ENCODE results near the gene NUP37. TPM values are rescaled to one million over a fixed set of nuclear protein-coding genes. Genes with fewer than 3 reads are reported as not detected.
"Not testable (repeated sequence)": the region's sequence is repeated elsewhere in the genome, so short reads cannot be mapped to it uniquely, and the experiment has no call there.

Gene NUP37
- total and polyA plus RNA-seq, 2 experiments from 2014 or later: 68.7 to 79.4 TPM

GRCh38 chr12:102072092-102072491 is 47.8 kb downstream of the NUP37 start:
- not testable (repeated sequence) for H3K27me3 ChIP-seq (ENCODE audit: insufficient read depth); H3K4me2 ChIP-seq; ATAC-seq; H3K4me1 Mint-ChIP-seq; H3F3A ChIP-seq (replicated peaks; ENCODE audit: low read depth); H3K4me3 Mint-ChIP-seq; H3K27ac Mint-ChIP-seq; H3K4me3 ChIP-seq; H3K36me3 Mint-ChIP-seq (ENCODE audit: low read depth); H2AFZ ChIP-seq; H4K20me1 ChIP-seq (replicated peaks; ENCODE audit: insufficient read depth); H3K9me3 Mint-ChIP-seq; H3K4me1 ChIP-seq (ENCODE audit: insufficient read depth); H3K27me3 Mint-ChIP-seq (ENCODE audit: insufficient read depth, low read depth, poor library complexity); DNase-seq (ENCODE audit: low spot score); H3K9me2 ChIP-seq (ENCODE audit: insufficient read depth); H3K79me2 ChIP-seq (replicated peaks; ENCODE audit: insufficient read depth); H3K27ac ChIP-seq (ENCODE audit: low read depth)
- H3K36me3 ChIP-seq (ENCODE audit: insufficient read depth): peaks cover 18% of the 10 kb centered on the region; the same call in 1 of the 2 replicates

- Histone ChIP-seq H4K20me1 (replicated peaks; ENCODE audit: insufficient read depth) (no peaks in the 10 kb centered on the region), H3K4me3 (no peak overlapping the region), H3K79me2 (replicated peaks; ENCODE audit: insufficient read depth) (no peaks in the 10 kb centered on the region), H3K4me1 (ENCODE audit: insufficient read depth) (no peaks in the 10 kb centered on the region; the same call in 1 of the 2 replicates), H3K4me2 (no peak overlapping the region), H3K9me2 (ENCODE audit: insufficient read depth) (no peaks in the 10 kb centered on the region), H3K27me3 (ENCODE audit: insufficient read depth) (no peaks in the 10 kb centered on the region), H3K27ac (ENCODE audit: low read depth) (no peak overlapping the region), H3K36me3 (ENCODE audit: insufficient read depth) (peaks cover 10% of the 10 kb centered on the region; the same call in 1 of the 2 replicates), H2AFZ (no peak overlapping the region), H3F3A (replicated peaks; ENCODE audit: low read depth) (no peaks in the 10 kb centered on the region)
- DNase-seq (ENCODE audit: low spot score) (no peak), ATAC-seq (no peak)
- no peak overlapping the region for H3K4me3 Mint-ChIP-seq
- peaks cover under 1% of the 10 kb centered on the region for H3K27me3 Mint-ChIP-seq (ENCODE audit: insufficient read depth, low read depth, poor library complexity)
- H3K9me3 Mint-ChIP-seq: no peaks in the 10 kb centered on the region
- H3K36me3 Mint-ChIP-seq (ENCODE audit: low read depth): no peaks in the 10 kb centered on the region
- no peaks in the 10 kb centered on the region for H3K4me1 Mint-ChIP-seq
- no peak overlapping the region for H3K27ac Mint-ChIP-seq
- no peak for TF ChIP-seq STAT1 (IDR thresholded peaks at IDR 0.05; ENCODE audit: unreplicated experiment)
- no peak for TF ChIP-seq JUNB (IDR thresholded peaks at IDR 0.05; ENCODE audit: unreplicated experiment)
- no peak for TF ChIP-seq EZH2 (IDR thresholded peaks at IDR 0.05; ENCODE audit: low read depth, unreplicated experiment)
- TF ChIP-seq, protein P1, sequence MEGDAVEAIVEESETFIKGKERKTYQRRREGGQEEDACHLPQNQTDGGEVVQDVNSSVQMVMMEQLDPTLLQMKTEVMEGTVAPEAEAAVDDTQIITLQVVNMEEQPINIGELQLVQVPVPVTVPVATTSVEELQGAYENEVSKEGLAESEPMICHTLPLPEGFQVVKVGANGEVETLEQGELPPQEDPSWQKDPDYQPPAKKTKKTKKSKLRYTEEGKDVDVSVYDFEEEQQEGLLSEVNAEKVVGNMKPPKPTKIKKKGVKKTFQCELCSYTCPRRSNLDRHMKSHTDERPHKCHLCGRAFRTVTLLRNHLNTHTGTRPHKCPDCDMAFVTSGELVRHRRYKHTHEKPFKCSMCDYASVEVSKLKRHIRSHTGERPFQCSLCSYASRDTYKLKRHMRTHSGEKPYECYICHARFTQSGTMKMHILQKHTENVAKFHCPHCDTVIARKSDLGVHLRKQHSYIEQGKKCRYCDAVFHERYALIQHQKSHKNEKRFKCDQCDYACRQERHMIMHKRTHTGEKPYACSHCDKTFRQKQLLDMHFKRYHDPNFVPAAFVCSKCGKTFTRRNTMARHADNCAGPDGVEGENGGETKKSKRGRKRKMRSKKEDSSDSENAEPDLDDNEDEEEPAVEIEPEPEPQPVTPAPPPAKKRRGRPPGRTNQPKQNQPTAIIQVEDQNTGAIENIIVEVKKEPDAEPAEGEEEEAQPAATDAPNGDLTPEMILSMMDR (conservative IDR thresholded peaks at IDR 0.05; ENCODE audit: low read depth in 2 of 2): no peak
- TF ChIP-seq POLR2AphosphoS5 (IDR thresholded peaks at IDR 0.05; ENCODE audit: low read depth): no peak
- TF ChIP-seq CREB1 (CRISPR knock-in tag; IDR thresholded peaks at IDR 0.05; ENCODE audit: low read depth): no peak
- TF ChIP-seq, protein P2, sequence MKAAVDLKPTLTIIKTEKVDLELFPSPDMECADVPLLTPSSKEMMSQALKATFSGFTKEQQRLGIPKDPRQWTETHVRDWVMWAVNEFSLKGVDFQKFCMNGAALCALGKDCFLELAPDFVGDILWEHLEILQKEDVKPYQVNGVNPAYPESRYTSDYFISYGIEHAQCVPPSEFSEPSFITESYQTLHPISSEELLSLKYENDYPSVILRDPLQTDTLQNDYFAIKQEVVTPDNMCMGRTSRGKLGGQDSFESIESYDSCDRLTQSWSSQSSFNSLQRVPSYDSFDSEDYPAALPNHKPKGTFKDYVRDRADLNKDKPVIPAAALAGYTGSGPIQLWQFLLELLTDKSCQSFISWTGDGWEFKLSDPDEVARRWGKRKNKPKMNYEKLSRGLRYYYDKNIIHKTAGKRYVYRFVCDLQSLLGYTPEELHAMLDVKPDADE (IDR thresholded peaks at IDR 0.05): no peak
- TF ChIP-seq ZNF114 (CRISPR knock-in tag; IDR thresholded peaks at IDR 0.05): no peak
- no peak for TF ChIP-seq ZNF331 (CRISPR knock-in tag; IDR thresholded peaks at IDR 0.05; ENCODE audit: low read depth)
- TF ChIP-seq, protein P3, sequence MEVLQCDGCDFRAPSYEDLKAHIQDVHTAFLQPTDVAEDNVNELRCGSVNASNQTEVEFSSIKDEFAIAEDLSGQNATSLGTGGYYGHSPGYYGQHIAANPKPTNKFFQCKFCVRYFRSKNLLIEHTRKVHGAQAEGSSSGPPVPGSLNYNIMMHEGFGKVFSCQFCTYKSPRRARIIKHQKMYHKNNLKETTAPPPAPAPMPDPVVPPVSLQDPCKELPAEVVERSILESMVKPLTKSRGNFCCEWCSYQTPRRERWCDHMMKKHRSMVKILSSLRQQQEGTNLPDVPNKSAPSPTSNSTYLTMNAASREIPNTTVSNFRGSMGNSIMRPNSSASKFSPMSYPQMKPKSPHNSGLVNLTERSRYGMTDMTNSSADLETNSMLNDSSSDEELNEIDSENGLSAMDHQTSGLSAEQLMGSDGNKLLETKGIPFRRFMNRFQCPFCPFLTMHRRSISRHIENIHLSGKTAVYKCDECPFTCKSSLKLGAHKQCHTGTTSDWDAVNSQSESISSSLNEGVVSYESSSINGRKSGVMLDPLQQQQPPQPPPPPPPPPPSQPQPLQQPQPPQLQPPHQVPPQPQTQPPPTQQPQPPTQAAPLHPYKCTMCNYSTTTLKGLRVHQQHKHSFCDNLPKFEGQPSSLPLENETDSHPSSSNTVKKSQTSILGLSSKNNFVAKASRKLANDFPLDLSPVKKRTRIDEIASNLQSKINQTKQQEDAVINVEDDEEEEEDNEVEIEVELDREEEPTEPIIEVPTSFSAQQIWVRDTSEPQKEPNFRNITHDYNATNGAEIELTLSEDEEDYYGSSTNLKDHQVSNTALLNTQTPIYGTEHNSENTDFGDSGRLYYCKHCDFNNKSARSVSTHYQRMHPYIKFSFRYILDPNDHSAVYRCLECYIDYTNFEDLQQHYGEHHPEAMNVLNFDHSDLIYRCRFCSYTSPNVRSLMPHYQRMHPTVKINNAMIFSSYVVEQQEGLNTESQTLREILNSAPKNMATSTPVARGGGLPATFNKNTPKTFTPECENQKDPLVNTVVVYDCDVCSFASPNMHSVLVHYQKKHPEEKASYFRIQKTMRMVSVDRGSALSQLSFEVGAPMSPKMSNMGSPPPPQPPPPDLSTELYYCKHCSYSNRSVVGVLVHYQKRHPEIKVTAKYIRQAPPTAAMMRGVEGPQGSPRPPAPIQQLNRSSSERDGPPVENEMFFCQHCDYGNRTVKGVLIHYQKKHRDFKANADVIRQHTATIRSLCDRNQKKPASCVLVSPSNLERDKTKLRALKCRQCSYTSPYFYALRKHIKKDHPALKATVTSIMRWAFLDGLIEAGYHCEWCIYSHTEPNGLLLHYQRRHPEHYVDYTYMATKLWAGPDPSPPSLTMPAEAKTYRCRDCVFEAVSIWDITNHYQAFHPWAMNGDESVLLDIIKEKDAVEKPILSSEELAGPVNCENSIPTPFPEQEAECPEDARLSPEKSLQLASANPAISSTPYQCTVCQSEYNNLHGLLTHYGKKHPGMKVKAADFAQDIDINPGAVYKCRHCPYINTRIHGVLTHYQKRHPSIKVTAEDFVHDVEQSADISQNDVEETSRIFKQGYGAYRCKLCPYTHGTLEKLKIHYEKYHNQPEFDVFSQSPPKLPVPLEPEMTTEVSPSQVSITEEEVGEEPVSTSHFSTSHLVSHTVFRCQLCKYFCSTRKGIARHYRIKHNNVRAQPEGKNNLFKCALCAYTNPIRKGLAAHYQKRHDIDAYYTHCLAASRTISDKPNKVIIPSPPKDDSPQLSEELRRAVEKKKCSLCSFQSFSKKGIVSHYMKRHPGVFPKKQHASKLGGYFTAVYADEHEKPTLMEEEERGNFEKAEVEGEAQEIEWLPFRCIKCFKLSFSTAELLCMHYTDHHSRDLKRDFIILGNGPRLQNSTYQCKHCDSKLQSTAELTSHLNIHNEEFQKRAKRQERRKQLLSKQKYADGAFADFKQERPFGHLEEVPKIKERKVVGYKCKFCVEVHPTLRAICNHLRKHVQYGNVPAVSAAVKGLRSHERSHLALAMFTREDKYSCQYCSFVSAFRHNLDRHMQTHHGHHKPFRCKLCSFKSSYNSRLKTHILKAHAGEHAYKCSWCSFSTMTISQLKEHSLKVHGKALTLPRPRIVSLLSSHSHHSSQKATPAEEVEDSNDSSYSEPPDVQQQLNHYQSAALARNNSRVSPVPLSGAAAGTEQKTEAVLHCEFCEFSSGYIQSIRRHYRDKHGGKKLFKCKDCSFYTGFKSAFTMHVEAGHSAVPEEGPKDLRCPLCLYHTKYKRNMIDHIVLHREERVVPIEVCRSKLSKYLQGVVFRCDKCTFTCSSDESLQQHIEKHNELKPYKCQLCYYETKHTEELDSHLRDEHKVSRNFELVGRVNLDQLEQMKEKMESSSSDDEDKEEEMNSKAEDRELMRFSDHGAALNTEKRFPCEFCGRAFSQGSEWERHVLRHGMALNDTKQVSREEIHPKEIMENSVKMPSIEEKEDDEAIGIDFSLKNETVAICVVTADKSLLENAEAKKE (CRISPR knock-in tag; IDR thresholded peaks at IDR 0.05): no peak
These were observed 50.2 kb downstream of the NUP37 start for GRCh38 chr12:102069707-102070106.
